Sigmoid colon (tissue), 4 donors: ENCODE measurements around the gene BICC1.

Experiments
- CTCF ChIP-seq, 4 experiments: fragments of 450-650 bp in 3 of 4; fragments of 200-600 bp in 1 of 4; IDR thresholded peaks; one replicate each; pipeline ENCODE4 v1.5.1; 2016 to 2019; ENCODE audit warnings: antibody characterized with exemption in 4 of 4, mild to moderate bottlenecking in 3 of 4, moderate library complexity in 2 of 4
- POLR2AphosphoS5 ChIP-seq, 4 donors: sonication (generic); formaldehyde crosslinking; IDR thresholded peaks; one replicate each; pipeline ENCODE4 v1.6.1; 2017; ENCODE audit warnings: antibody characterized with exemption in 4 of 4

GRCh38 chr10:58641708-58642107, 129.0 kb downstream of the BICC1 start:
- no peak for TF ChIP-seq CTCF (IDR thresholded peaks at IDR 0.05)
- no peak for TF ChIP-seq POLR2AphosphoS5 (IDR thresholded peaks at IDR 0.05)
